Stimulated activated CD4-positive, alpha-beta T cell treated with anti-CD3 and anti-CD28 coated beads, Interleukin-4, amount 100 ng/mL, for 4 hours (primary cell): Measurements from ENCODE around the gene SOBP.

Source experiments
- DNase-seq, 2 experiments: peaks; one replicate each; pipeline ENCODE4 v3.0.0-alpha.2; 2020

Gene SOBP

DNA sequence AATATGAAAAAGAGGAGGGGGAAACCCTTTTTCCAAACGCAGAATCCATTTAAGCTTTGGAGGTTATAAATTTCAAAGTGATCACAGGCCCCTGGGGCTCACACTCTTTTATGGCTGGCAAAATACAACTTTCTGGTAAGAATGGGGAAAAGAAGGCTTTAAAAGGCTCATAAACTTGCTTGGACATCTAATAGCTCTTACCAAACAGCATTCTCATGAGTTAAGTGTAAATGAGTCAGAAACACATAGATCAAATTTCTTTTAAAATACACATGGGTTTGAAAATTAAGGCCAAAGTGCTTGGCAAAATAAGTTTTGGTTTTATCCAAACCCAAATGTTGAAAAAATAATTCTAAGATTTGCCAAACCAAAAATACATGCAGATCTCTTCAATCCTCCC, 154.6 kb downstream of the SOBP start:
- DNase-seq, result no peak

DNA sequence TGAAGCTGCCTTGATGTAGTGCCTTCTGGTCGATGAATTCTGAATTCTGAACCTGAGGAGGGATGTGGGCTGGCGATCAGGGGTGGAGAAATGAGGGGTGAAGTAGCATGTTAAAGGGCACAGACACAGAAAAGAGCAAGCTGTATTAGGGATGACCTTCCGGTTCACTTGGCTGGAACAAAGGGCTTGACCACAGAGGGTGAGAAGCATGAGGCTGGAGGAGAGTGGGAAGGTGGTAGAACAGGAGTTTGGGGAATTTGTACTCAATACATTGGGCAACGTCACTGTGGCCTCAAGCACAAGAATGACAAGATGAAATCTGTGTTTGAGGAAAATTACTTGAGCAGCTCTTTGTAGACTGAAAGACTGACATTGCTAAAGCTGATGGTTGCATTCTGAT, 155.8 kb downstream of the SOBP start:
- no peak for DNase-seq

DNA sequence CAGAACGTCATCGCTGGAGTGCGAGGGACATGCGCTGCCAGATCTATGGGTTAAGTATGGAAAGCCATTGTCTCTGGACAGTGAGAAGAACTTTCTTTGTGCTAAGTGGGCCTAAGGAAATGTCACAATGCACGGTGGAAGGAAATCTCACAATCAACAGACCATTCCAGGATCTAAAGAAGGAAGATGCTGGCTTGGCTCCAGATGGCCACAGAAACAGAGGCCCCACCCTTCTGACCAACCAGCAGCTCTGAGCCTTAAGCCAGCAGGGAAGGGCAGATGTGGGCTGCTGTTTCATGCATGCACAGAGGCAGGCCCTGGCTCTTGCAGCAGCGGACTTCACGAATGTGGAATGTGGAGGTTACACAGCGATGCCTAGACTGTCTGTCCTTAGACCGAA, 156.3 kb downstream of the SOBP start:
- DNase-seq, result no peak

DNA sequence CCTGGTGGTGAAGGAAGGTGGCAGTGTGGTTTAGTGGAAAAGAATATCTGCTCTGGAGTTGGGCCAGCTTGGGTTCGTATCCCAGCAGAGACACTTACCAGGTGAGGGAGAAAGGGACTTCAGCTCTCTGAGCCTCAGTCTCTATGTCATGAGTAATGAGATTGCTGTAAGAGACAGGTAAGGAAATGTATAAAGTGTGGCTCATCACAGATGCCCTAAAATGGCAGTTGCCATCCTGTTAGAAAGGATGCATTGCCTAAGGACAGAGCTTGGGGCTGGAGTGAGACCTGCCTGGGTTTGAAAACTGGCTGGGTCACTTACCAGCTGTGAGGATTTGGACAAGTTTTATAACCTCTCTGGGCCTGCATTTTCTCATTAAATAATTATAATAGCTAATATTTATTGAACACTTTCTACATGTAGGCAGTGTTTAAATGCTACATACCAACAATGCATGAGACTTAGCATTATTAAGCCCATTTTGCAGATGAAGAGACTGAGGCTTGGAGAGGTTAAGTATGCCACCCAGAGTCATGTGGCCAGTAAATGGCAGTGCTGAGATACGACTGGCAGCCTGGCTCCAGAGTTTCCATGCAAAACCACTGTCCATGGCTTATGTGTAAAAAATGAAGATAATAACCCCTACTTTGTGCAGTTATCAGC, 157.0 kb downstream of the SOBP start:
- no peak for DNase-seq

DNA sequence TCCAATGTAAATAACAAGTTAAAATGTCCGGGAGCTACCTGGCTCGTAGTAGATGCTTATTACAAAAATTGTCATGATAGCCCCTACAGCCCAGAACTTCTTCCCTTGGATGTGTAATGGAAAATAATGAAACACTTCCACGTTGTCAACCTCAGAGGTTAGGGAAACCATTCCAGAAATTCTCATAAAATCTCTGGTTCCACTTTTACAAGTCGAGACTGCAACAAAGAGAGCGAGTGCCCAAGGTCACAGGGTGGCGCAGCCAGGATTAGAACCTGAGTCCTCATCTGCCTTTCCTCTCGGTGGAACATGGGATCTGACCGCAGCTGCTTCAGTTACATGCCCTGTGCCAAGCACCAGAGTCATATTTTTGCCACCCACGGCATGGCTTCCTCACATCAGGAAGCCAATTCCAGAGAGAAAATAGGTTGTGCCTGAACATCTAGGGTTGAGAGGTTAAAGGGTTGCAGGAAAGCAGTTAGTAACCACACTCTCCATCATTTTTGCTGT, 157.6 kb downstream of the SOBP start:
- no peak for DNase-seq

DNA sequence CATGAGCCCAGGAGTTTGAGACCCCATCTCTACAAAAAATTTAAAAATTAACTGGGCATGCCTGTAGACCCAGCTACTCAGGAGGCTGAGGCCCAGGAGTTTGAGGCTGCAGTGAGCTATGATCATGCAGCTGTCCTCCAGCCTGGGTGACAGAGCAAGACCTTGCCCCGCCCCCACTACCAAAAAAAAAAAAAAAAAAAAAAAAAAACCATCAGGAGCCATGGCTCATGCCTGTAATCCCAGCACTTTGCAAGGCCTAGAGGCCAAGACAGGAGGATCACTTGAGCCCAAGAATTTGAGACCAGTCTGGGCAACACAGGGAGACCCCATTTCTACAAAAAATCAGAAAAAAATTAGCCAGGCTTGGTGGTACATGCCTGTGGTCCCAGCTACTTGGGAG, 159.1 kb downstream of the SOBP start:
- no peak for DNase-seq

DNA sequence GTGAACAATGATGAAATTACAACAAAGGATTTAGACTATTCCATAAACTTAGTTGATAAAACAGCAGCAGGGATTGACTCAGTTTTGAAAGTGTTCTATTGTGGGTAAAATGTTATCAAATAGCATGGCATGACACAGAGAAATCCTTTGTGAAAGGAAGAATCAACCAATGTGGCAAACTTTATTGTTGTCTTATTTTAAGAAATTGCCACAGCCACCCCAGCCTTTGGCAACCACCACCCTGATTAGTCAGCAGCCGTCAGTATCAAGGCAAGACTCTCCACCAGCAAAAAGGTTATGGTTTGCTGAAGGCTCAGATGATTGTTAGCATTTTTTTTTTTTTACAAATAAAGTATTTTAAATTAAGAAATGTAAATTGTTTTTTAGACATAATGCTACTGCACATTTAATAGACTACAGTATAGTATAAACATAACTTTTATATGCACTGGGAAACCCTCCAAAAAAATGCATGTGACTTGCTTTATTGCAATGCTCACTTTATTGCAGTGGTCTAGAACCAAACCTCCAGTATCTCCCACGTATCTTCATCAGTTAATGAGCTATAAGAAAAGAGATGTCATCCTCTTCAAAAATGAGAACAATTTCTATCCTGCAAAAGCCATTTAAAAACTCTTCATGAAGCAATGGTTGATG, 162.7 kb downstream of the SOBP start:
- no peak for DNase-seq

DNA sequence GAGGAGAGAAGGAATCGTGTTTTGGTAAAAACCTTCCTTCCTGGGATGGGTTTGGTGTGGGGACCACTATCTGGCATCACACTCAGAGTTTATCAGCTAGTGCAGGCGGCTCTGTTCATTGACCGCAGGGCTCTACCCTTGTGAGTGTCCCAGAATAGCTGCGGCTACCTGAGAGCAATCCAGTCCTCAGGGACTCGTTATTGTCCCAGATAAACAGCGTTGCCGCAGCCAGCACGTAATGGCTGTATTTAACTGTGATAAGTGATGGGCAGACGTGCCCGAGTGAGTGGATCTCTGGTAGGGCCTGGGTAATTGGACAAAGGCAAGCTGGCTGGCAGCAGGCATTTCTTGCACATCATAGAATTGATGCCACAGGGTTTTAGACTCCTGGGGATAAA, 163.3 kb downstream of the SOBP start:
- no peak for DNase-seq

DNA sequence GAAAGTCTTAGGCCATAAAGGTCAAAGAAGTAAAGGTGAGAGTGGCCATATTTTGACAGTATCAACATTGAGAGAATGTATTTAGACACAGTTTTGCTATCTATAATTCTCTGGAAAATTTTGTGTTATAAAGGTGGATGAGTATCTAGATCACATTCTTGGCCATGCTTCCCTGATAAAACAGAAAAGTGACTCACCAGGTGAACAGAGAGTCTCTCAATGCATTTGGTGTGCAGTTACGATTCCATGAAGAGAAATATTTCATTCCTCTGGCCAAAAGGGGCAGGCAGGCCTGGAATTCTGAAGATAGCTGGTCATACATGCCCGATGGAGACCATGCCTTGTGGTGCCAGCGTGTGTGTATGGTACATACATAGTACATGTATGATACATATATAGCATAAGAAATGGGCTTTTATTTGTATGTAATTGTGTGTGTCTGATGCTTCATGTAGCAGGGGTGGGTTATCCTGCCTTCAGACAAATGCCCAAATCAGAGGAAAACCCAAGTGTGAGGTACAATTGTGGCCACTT, 164.0 kb downstream of the SOBP start:
- DNase-seq, result no peak

DNA sequence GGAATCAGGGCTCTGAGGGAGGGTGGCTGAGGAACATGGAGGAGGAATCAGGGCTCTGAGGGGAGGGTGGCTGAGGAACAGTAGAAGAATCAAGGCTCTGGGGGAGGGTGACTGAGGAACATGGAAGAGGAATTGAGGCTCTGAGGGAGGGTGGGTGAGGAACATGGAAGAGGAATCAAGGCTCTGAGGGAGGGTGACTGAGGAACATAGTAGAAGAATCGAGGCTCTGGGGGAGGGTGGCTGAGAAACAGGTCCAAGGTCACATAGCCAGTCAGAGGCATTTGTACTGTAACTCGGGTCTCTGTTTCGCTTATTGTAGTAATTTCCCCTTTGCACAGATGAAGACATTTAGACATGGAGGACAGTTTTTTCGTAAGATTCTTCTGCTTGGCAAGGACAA, 164.8 kb downstream of the SOBP start:
- no peak for DNase-seq

DNA sequence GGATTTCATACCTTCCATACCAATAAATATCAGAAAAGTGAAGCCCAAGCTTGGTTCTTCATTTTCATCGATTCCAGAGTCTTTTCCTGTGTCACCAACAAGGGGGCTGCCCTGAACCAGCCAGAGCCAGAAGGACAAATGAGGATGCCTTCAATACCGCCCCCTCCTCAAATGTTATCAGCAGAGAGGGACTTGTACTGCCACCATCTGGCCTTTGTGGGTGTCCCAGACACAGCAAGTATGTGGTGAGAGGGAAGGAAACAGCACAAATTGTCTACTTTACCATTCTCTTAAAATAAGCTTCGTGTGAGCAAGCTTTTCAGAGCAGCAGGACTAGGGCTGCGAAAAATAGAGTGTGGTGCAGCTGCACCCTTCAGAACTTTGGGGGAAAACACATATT, 165.3 kb downstream of the SOBP start:
- no peak for DNase-seq

DNA sequence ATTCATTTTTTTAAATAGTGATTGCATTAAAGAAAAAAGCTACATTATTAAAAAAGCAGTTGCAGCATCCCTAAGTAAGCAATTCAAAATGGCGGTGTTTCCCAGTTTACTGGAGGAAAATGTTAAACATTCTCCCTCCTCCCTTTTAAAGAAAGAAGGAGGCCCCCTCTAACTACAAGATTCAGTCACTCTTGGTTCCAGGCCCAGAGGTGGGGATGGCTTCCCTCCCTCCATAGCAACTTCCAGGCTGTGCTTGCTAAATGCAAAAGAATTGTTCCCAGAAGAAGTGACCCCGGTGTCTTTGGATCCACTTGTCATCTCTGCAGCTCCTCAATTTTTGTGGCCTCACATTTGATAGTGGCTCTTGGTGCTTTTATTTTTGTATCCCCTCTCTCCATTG, 165.9 kb downstream of the SOBP start:
- no peak for DNase-seq

DNA sequence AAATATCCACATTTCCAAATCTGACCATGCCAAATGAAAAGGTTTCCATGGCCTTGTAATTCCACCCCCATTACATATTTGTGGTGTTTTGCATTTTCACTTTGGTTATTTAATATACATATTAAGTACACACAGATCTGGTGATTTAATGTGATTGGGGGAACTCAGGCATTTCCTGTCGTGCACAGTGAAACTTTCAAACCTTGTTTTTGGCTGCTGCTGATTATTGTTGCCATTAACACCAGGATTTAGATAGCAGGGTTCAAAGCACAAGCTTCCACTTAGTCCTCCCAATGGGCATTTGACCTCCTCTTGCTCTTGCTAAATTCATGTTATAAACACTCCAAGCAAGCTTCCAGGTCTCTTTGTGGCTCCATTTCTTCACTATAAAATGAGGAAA, 166.5 kb downstream of the SOBP start:
- DNase-seq, result no peak

DNA sequence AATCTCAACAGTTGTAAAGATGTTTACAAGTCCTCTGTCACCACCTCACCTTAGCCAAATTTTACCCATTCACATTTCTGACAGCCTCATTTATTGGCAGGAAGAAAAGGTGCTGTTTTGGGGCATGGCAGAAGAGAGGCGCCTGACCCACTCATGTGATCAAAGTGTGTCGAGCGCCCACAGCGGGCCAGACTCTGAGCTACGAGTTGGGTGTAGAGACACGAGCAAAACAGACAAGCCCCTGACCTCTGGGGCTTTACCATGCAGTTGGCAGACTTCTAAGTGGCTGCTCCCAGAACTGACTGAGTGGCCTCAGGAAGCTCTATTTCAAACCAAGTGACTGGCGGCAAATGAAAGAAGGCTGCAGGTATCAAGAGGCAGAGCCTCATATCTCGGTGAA, 167.0 kb downstream of the SOBP start:
- no peak for DNase-seq

DNA sequence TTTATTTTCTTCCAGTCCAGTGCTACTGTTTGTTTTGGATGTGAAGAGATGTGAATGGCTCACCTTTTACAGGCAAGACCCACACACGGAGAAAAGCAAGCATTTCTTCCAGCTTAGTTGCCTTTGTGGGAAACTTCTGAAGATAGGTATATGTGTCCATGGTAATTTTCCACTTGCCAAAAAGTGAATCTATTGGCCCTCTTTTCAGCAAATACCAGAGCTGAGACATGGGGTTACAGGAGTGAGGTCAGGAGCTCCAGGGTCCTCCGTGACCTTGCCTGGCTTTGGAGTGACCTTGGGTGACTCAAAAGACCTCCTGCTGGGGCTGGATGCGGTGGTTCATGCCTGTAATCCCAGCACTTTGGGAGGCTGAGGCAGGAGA, 167.4 kb downstream of the SOBP start:
- no peak for DNase-seq

DNA sequence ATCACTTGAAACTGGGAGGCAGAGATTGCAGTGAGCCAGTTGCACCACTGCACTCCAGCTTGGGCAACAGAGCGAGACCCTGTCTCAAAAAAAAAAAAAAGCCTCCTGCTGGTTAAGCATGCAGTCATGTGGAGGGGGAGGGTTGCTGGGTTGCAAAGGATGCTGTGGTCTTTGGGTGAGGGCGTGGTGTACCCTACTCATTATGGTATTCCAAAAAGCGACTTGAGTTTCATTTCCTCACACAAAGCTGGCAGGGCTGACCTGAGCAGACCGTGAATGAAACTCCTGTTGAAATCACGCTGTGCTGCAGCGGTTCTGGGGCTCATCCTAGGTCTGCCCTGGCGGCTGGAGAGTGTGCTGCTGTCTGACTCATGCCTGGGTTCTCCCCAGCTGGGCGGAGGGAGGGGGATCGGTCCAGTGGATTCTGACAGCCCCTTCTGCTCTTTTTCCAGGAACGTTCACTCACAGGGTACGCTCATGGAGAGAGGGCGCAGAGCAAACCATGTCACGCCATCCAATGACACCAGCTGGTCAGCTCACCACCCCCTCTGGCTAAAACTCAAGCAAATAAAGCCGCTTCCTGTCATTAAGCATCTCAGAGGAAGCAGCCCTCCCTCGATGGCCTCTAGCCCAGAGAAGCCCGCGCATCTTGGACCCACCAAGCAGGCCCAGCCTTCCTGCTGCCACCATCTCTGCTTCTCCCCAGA, 168.0 kb downstream of the SOBP start:
- DNase-seq, result peak in 1 of 2 experiments; percentile 27

DNA sequence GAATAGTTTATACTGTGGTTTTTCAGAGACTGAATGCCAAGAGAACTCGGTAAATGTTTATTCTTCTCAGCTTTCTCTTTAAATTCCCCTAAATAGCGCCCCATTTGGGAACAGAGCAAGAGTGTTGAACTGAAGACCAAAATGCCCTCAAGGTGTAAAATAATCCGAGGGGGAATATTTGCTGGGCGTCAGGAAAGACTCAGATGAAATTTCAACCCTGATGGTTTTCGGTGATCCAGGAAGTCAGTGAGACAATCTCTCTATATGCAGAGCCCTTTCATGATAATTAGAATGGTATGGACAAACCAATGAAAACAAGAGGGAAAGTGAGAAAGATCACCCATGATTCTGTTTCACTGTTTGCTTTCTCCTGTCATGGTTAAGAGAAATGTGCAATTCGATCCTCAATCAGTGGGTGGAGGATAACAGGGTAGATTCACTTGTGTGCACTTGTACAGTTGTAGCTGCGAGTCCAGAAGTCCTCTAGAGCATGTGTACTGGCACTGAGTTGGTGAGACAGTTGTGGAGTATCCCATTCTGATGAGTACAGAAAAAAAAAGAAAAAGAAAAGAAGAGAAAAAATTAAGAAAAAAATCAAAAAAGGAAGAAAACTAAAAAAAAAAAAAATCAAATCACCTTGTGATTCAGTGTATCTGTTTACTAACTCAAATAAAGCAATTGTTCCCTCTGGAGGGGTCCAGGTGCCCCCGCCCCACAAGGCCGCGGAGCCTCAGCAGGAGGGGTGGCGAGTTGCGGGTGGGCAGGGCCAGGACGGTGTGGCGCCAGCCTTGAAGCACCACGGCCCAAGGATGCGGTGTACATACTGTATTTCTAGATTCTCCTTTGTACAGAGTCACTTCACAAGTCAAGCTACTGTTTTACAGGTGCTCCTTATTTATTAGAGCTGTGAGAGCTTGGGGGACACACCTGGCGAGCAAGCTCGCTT, 169.3 kb downstream of the SOBP start:
- no peak for DNase-seq

DNA sequence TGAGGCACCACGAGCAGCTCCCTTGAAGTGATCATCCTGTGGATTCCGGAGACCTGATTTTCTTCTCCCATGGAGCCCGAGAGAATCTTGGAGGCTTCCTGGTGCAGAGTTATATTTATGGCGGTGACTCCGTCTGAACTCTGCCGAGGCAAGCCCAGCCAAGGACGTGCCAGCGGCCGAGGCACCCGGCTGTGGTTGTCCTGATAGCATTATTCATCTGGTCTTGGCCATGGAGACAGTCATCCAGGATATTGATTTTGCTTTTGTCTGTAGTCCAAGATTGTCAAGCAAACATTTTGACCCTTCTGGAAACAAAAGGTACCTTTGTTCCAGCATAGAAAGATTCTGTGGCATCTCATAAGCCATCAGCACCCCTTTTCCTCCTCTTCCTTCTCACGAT, 170.9 kb downstream of the SOBP start:
- DNase-seq, result no peak

DNA sequence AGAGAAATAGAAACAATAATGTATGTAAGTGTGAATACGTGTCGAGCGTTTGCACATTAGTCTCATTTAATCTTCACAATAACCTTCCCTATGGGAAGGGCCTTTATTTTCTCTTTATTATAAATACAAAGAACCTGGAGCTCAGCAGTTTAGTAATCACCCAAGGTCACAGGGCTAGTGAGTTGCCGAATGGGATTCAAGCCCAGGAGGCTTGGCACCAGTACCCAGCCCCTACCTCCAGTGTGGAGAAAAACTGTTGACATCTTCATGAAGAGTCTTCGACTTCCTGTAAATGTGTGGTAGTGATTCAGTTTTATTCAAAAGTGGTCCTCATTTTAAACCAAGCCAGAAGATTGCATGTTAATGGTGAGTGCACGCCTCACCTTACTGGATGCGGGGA, 171.4 kb downstream of the SOBP start:
- DNase-seq, result no peak

DNA sequence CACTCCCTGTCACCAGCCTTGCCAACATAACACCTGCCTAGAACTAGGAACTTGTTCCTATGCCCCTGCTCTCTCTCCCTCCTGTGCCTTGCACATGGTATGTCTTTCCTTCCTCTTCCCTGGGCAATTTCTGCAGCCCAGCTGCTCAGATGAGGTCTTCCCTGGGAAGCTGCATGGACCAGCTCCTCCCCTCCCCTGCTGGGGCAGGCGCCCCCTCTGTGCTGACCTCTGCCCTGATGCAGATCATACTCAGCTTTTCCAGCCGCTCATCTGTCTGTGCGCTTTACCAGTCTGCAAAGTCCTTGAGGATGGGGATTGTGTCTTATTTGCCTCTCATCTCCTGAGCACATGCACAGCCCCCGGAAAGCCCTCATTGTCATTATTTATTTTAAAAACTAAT, 172.4 kb downstream of the SOBP start:
- DNase-seq, result no peak

DNA sequence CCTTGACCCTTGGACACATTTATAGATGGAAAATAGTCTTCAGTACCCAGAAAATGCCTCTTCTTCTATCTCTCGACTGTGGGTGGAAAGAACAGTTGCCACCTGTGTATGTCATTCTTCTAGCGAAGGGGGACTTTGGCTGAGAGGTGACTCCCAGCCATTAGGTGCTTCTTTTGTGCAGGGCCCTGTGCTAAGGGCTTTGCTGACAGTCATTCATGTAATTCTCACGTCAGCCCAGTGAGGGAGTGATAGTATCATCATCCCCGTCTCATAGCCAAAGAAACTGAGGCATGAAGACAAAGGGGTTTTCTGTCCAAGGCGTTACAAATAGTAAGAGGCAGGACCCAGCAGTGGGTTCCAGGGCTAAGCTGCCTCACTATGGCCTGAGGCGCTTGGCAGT, 173.4 kb downstream of the SOBP start:
- DNase-seq, result no peak

DNA sequence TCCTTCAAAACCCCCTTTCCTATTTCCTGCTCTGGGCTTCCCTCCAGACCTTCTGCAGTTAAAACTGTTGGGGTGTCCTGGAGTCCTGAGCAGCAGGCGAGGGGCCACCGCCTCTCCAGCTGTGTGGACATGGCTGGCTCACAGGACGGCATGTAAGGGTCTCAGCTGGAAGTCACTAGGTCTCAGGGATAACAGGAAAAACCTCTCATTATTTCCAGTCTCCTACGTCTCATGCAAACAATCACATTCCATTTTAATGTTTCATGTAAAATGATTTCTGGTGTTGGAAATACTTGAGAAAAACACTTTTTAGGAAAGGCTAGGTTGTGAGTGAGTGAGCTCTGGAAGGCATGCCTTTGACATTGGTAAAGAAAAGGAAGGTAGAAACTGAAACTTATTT, 175.5 kb downstream of the SOBP start:
- DNase-seq, result no peak
